ENCODE results near the gene NCOA7.

NCOA7 gene

GRCh38 chr6:125865015-125865414, 74.3 kb downstream of the NCOA7 start:
- H3K4me3 ChIP-seq (ENCODE audit: low read depth, low read length): no peak overlapping the region
- no peak for TF ChIP-seq CTCF (IDR thresholded peaks at IDR 0.05; ENCODE audit: low read depth, low read length)

- no peak for TF ChIP-seq CTCF (IDR thresholded peaks at IDR 0.05; ENCODE audit: low read depth, low read length)
- H3K4me3 ChIP-seq (ENCODE audit: low read depth, low read length): no peak overlapping the region
Observed at GRCh38 chr6:125866433-125866832, 75.7 kb downstream of the NCOA7 start.

GRCh38 chr6:125867483-125867942, 76.8 kb downstream of the NCOA7 start:
- H3K4me3 ChIP-seq (ENCODE audit: low read depth, low read length): no peak overlapping the region
- TF ChIP-seq CTCF (IDR thresholded peaks at IDR 0.05; ENCODE audit: low read depth, low read length): no peak

GRCh38 chr6:125868252-125868651, 77.5 kb downstream of the NCOA7 start:
- no peak overlapping the region for H3K4me3 ChIP-seq (ENCODE audit: low read depth, low read length)
- TF ChIP-seq CTCF (IDR thresholded peaks at IDR 0.05; ENCODE audit: low read depth, low read length): no peak

GRCh38 chr6:125868678-125869395, 78.1 kb downstream of the NCOA7 start:
- H3K4me3 ChIP-seq (ENCODE audit: low read depth, low read length): no peak overlapping the region
- TF ChIP-seq CTCF (IDR thresholded peaks at IDR 0.05; ENCODE audit: low read depth, low read length): no peak

- H3K4me3 ChIP-seq (ENCODE audit: low read depth, low read length): no peak overlapping the region
- no peak for TF ChIP-seq CTCF (IDR thresholded peaks at IDR 0.05; ENCODE audit: low read depth, low read length)
Observed at GRCh38 chr6:125869427-125869826, 78.7 kb downstream of the NCOA7 start.

- no peak overlapping the region for H3K4me3 ChIP-seq (ENCODE audit: low read depth, low read length)
- TF ChIP-seq CTCF (IDR thresholded peaks at IDR 0.05; ENCODE audit: low read depth, low read length): no peak
Observed at GRCh38 chr6:125871365-125871764, 80.6 kb downstream of the NCOA7 start.

Measured in WI38 (cell line).